Measurements from ENCODE around the gene TNFRSF18.

TNFRSF18 gene, protein sequence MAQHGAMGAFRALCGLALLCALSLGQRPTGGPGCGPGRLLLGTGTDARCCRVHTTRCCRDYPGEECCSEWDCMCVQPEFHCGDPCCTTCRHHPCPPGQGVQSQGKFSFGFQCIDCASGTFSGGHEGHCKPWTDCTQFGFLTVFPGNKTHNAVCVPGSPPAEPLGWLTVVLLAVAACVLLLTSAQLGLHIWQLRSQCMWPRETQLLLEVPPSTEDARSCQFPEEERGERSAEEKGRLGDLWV

DNA sequence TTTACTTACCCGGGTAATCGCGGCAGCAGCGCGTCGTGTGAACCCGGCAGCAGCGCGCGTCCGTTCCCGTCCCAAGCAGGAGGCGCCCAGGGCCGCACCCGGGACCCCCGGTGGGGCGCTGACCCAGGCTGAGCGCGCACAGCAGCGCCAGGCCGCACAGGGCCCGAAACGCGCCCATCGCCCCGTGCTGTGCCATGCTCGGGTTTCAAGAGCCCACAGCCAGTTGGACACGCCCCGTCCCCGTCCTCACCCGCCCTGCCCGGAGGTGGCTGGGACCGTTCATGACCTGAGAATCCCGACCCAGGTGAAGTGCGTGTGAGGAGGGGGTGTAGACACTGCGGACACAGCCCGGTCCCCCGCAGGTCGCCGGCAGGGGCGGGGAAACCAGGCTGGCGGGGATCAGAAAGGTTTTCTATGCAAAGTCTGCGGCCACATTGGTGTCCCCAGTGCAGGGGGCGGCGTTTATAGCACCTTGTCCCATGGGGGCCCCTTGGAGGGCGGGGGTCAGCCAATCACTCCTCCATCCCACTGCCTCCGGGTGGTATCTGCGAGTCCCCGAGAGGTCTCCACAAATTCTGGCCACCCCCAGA lies at the start of gene TNFRSF18:
TNFRSF18 (minus strand) TSS at position 217 of the 590 bp plus-strand sequence; CDS start at position 196, 21 bp downstream.
- no peak within 1 kb of the TSS for H3K27ac ChIP-seq
- TF ChIP-seq, protein P1, sequence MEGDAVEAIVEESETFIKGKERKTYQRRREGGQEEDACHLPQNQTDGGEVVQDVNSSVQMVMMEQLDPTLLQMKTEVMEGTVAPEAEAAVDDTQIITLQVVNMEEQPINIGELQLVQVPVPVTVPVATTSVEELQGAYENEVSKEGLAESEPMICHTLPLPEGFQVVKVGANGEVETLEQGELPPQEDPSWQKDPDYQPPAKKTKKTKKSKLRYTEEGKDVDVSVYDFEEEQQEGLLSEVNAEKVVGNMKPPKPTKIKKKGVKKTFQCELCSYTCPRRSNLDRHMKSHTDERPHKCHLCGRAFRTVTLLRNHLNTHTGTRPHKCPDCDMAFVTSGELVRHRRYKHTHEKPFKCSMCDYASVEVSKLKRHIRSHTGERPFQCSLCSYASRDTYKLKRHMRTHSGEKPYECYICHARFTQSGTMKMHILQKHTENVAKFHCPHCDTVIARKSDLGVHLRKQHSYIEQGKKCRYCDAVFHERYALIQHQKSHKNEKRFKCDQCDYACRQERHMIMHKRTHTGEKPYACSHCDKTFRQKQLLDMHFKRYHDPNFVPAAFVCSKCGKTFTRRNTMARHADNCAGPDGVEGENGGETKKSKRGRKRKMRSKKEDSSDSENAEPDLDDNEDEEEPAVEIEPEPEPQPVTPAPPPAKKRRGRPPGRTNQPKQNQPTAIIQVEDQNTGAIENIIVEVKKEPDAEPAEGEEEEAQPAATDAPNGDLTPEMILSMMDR (IDR thresholded peaks at IDR 0.05; ENCODE audit: low read depth, low read length), result no peak
- no peaks in the 10 kb centered on the region for H3K9me3 ChIP-seq (ENCODE audit: severe bottlenecking)
- H3K4me3 ChIP-seq (ENCODE audit: low read depth, low read length), result peak within 1 kb of the TSS; percentile 35
- H3K36me3 ChIP-seq, result no peaks in the 10 kb centered on the region
- H3K27me3 ChIP-seq (ENCODE audit: insufficient read depth, low read depth, severe bottlenecking), result no peaks in the 10 kb centered on the region
- DNase-seq, result peak; percentile 50

DNA sequence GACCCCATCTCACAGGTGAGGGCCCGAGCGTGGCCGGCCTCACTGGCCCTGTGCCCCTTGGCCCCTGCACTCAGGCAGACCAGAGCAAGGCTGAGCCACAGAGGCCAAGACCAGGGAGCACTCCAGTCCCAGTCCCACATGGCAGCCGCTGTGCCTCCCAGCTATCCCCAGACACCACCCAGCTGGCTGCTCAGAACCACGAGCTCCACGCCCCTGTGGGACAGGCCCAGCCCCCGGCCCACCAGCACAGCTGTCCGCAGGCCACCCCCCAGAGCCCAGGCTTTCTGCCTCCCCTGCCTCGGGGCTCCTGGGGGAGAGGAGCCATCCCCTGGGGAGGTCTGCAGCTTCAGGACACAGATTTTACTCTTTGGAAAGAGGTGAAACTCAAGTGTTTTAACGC lies 49.2 kb upstream of the TNFRSF18 start:
- TF ChIP-seq, protein P1 (IDR thresholded peaks at IDR 0.05; ENCODE audit: low read depth, low read length), result no peak
- Histone ChIP-seq H3K9me3 (ENCODE audit: severe bottlenecking) (no peaks in the 10 kb centered on the region), H3K27me3 (ENCODE audit: insufficient read depth, low read depth, severe bottlenecking) (no peaks in the 10 kb centered on the region), H3K36me3 (peaks cover 57% of the 10 kb centered on the region), H3K4me3 (ENCODE audit: low read depth, low read length) (no peak overlapping the region), H3K27ac (no peak overlapping the region)
- DNase-seq, result no peak

DNA sequence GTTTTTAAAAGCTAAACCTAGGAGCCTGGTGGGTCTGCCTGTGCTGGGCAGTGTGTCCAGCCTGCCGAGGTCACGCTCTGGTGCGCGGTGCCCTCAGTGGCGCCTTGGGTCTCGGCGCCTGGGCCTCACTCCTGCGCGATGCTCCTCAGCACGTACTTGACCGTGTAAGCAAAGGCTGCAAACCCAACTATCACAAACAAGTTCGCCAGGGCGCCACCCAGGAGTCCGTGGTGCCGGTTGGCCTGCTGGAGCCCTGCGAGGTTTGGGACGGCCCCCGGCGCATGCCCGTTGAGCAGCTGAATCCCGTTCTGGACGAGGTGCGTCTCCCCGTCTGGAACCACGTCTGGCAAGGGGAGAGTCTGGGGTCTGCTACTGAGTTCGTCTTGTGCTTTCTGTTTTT lies 48.7 kb upstream of the TNFRSF18 start:
- Histone ChIP-seq H3K4me3 (ENCODE audit: low read depth, low read length) (no peak overlapping the region), H3K9me3 (ENCODE audit: severe bottlenecking) (no peaks in the 10 kb centered on the region), H3K36me3 (peaks cover 52% of the 10 kb centered on the region), H3K27me3 (ENCODE audit: insufficient read depth, low read depth, severe bottlenecking) (no peaks in the 10 kb centered on the region), H3K27ac (no peak overlapping the region)
- no peak for DNase-seq
- TF ChIP-seq, protein P1 (IDR thresholded peaks at IDR 0.05; ENCODE audit: low read depth, low read length), result no peak

DNA sequence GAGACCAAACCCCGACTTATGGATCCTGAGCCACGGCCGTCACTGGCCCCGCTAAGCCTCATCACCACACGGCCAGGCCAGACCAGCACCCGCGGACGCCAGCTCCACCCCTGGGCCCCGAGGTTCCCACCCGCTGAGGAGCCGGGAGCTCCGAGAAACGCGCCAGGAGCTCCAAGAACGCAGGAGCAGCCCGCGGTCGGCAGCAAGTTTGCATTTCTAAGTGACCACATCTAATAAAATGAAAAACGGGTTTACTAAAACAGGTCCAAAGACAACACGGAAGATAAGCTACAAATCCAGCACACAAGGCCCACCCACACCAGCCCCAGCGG lies 48.2 kb upstream of the TNFRSF18 start:
- DNase-seq, result no peak
- Histone ChIP-seq H3K27me3 (ENCODE audit: insufficient read depth, low read depth, severe bottlenecking) (no peaks in the 10 kb centered on the region), H3K9me3 (ENCODE audit: severe bottlenecking) (no peaks in the 10 kb centered on the region), H3K27ac (no peak overlapping the region), H3K36me3 (peaks cover 47% of the 10 kb centered on the region), H3K4me3 (ENCODE audit: low read depth, low read length) (no peak overlapping the region)
- TF ChIP-seq, protein P1 (IDR thresholded peaks at IDR 0.05; ENCODE audit: low read depth, low read length), result no peak

DNA sequence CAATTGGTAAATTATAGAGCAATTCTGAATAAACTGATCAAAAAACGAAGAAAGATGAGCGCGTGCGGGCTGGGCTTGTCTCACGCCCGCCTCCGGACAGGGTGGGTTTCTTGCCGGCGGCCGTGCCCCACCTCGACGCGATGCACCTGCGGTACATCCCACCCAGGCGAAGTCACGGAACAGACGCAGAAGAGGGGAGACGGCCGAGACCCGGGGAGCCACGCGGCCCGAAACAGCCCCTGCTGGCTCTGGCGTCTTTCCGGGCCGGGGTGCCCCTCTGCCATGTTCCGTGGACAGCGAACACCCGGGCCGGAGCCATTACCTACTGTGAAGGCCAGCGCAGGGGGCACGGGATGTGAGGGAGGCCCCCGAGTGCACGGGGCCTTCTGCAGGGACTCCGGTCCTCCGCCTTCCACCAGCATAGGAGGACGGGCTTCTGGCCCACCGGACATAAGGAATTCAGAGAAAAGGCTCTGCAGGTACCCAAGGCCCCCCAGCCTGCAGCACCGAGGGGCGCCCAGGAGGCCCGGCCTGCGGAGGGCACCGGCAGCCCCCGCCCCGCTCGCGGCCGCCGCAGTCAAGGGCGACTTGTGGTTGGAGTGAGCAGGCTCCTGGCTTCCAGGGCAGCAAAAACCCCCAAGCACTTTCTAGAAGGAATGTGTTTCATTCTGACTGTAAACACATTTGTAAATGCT lies 47.7 kb upstream of the TNFRSF18 start:
- Histone ChIP-seq H3K4me3 (ENCODE audit: low read depth, low read length) (no peak overlapping the region), H3K36me3 (peaks cover 47% of the 10 kb centered on the region), H3K9me3 (ENCODE audit: severe bottlenecking) (no peaks in the 10 kb centered on the region), H3K27me3 (ENCODE audit: insufficient read depth, low read depth, severe bottlenecking) (no peaks in the 10 kb centered on the region), H3K27ac (no peak overlapping the region)
- no peak for DNase-seq
- TF ChIP-seq, protein P1 (IDR thresholded peaks at IDR 0.05; ENCODE audit: low read depth, low read length), result no peak
